ENCODE data around the gene CCDC183. TPM values are rescaled to one million over a fixed set of nuclear protein-coding genes. Genes with fewer than 3 reads are reported as not detected.
"Not testable (repeated sequence)": the region's sequence is repeated elsewhere in the genome, so short reads cannot be mapped to it uniquely, and the experiment has no call there.

The CCDC183 gene
- total and polyA plus RNA-seq, 8 donors: 0.44 to 11.7 (median 10.0) TPM; not detected in 1

DNA sequence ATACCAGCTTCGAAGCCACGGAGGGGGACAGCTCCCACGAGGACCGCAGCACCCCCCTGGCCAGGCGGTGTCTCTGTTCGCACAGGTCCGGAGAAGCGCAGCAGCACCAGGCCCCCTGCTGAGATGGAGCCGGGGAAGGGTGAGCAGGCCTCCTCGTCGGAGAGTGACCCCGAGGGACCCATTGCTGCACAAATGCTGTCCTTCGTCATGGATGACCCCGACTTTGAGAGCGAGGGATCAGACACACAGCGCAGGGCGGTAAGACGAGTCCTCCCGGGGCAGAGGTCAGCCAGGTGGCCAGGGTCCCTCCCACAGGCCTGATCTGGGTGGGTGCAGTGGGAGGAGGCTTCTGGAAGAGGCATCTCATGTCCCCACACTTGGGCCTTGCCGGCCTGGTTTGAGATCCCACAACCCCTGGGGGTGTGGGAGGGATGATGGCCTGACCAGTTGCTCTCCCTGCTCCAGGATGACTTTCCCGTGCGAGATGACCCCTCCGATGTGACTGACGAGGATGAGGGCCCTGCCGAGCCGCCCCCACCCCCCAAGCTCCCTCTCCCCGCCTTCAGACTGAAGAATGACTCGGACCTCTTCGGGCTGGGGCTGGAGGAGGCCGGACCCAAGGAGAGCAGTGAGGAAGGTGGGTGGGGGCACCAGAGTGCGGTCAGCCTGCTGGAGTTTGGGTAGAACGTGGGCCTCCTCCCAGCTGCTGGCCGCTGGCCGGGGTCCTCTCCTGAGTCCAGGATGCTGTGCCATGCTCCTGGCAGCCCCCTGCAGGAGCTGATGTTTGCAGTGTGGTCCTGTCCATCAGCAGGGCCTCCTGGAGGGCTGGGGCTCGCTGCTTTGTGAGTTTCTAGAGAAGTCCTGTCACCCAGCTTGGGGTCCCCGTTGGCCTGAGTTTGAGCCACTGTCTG, 43.3 kb downstream of the CCDC183 start:
- Histone ChIP-seq H3K27ac (no peak overlapping the region), H3K36me3 (peaks cover 0 to 63% of the 10 kb centered on the region in 2 donors), H3K9me3 (no peaks in the 10 kb centered on the region), H3K4me3 (no peak overlapping the region), H3K27me3 (peaks cover 12 to 21% of the 10 kb centered on the region in 2 donors), H3K4me1 (peaks cover 21 to 32% of the 10 kb centered on the region in 2 donors)
- DNase-seq: no peak
- no peak for TF ChIP-seq CTCF (IDR thresholded peaks at IDR 0.05)
- intact Hi-C loops (cut with DNase I): no loop called here
- ATAC-seq: no peak

GRCh38 chr9:136840140-136840876, 44.2 kb downstream of the CCDC183 start:
- intact Hi-C loops (cut with DNase I): no loop called here
- Histone ChIP-seq H3K9me3 (no peaks in the 10 kb centered on the region), H3K27me3 (peaks cover 16 to 28% of the 10 kb centered on the region in 2 donors), H3K27ac (no peak overlapping the region), H3K4me1 (peaks cover 21 to 32% of the 10 kb centered on the region in 2 donors), H3K36me3 (peaks cover 0 to 58% of the 10 kb centered on the region in 2 donors), H3K4me3 (no peak overlapping the region)
- TF ChIP-seq CTCF (IDR thresholded peaks at IDR 0.05): no peak
- ATAC-seq: no peak
- no peak for DNase-seq

- Histone ChIP-seq H3K36me3 (peaks cover 0 to 50% of the 10 kb centered on the region in 2 donors), H3K9me3 (no peaks in the 10 kb centered on the region), H3K4me3 (no peak overlapping the region), H3K27ac (no peak overlapping the region), H3K4me1 (peaks cover 21 to 38% of the 10 kb centered on the region in 2 donors), H3K27me3 (peaks cover 22 to 35% of the 10 kb centered on the region in 2 donors)
- DNase-seq: peak in 1 of 4 donors; percentile 62
- intact Hi-C loops (cut with DNase I): no loop called here
- TF ChIP-seq CTCF (IDR thresholded peaks at IDR 0.05): no peak
- ATAC-seq: peak; percentile 33
Observed at GRCh38 chr9:136840877-136841645, 44.9 kb downstream of the CCDC183 start.

DNA sequence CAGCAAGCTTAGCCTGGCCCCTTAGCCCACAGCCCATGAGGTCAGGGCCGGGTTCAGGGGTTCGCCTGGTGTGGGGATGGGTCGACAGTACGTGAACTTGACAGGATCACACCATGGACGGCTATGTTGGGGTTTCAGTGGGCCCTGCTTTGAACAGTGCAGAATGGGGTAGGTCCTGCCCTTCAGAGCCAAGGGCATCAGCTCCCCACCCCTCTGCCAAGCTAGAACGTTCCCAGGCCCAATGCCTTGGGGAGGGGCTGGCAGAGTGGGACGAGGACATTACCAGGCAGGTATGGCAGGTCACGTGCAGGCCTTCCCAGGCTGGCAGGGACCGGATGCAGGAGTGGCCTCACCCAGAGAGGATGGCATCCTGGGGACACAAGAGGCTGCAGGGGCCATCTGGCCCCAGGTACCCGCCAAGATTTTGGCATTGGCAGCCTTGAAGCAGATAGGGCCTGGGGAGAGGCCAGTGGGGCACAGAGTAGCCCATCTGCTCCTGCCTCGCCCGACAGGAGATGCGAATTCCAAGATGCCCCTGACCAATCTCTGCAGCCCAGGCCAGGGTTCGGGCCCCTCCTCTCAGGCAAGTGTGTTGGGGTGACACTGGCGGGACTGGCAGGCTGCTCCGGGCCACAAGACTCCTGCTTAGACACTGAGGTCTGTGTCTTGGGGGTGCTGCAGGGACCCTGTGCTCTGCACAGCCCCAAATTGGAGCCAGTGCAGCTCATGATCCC, 45.7 kb downstream of the CCDC183 start:
- Histone ChIP-seq H3K4me1 (peaks cover 25 to 45% of the 10 kb centered on the region in 2 donors), H3K36me3 (peaks cover 0 to 43% of the 10 kb centered on the region in 2 donors), H3K27me3 (peaks cover 29 to 43% of the 10 kb centered on the region in 2 donors), H3K4me3 (peak overlapping the region in 1 of 2 donors; percentile 46)
- H3K9me3 ChIP-seq; H3K27ac ChIP-seq; DNase-seq; intact Hi-C loops (cut with DNase I): not testable (repeated sequence)
- ATAC-seq: peak; percentile 17
